ENCODE data around the gene TTYH2.

GRCh38 chr17:74227271-74228080, 14.1 kb downstream of the TTYH2 start:
- TF ChIP-seq CTCF (IDR thresholded peaks at IDR 0.05) (no peak), POLR2AphosphoS5 (IDR thresholded peaks at IDR 0.05) (no peak), POLR2A (IDR thresholded peaks at IDR 0.05) (no peak)

All from breast epithelium (tissue), 3 donors.